ENCODE measurements around the gene NCBP2.

NCBP2 gene

GRCh38 chr3:196962930-196963630 lies 20.8 kb upstream of the NCBP2 start:
- H3K9me3 ChIP-seq, result no peaks in the 10 kb centered on the region
- no peak overlapping the region for H3K27ac ChIP-seq
- peaks cover 15% of the 10 kb centered on the region for H3K27me3 ChIP-seq
- H3K36me3 ChIP-seq, result no peaks in the 10 kb centered on the region
- no peak for TF ChIP-seq CTCF (IDR thresholded peaks at IDR 0.05)
- peaks cover 5 to 6% of the 10 kb centered on the region in 2 experiments for H3K4me1 ChIP-seq (ENCODE audit: control insufficient read depth in 1 of 2, insufficient read depth in 1 of 2, low read depth in 1 of 2, low read length in 1 of 2)
- no peak overlapping the region for H3K4me3 ChIP-seq (ENCODE audit: low read depth in 1 of 2, low read length in 1 of 2)

- TF ChIP-seq CTCF (IDR thresholded peaks at IDR 0.05), result no peak
- Histone ChIP-seq H3K4me1 (ENCODE audit: control insufficient read depth in 1 of 2, insufficient read depth in 1 of 2, low read depth in 1 of 2, low read length in 1 of 2) (no peaks in the 10 kb centered on the region), H3K36me3 (no peaks in the 10 kb centered on the region), H3K9me3 (no peaks in the 10 kb centered on the region), H3K4me3 (ENCODE audit: low read depth in 1 of 2, low read length in 1 of 2) (no peak overlapping the region), H3K27me3 (peaks cover 7% of the 10 kb centered on the region), H3K27ac (no peak overlapping the region)
These were observed 20.0 kb upstream of the NCBP2 start for GRCh38 chr3:196962108-196962929.

GRCh38 chr3:196954832-196955231 lies 12.5 kb upstream of the NCBP2 start:
- Histone ChIP-seq H3K36me3 (no peaks in the 10 kb centered on the region), H3K4me1 (ENCODE audit: control insufficient read depth in 1 of 2, insufficient read depth in 1 of 2, low read depth in 1 of 2, low read length in 1 of 2) (no peaks in the 10 kb centered on the region), H3K27ac (no peak overlapping the region), H3K9me3 (no peaks in the 10 kb centered on the region), H3K4me3 (ENCODE audit: low read depth in 1 of 2, low read length in 1 of 2) (no peak overlapping the region), H3K27me3 (no peaks in the 10 kb centered on the region)
- TF ChIP-seq CTCF (IDR thresholded peaks at IDR 0.05), result no peak

- Histone ChIP-seq H3K27ac (no peak overlapping the region), H3K9me3 (no peaks in the 10 kb centered on the region), H3K27me3 (no peaks in the 10 kb centered on the region), H3K4me3 (ENCODE audit: low read depth in 1 of 2, low read length in 1 of 2) (no peak overlapping the region), H3K36me3 (no peaks in the 10 kb centered on the region), H3K4me1 (ENCODE audit: control insufficient read depth in 1 of 2, insufficient read depth in 1 of 2, low read depth in 1 of 2, low read length in 1 of 2) (no peaks in the 10 kb centered on the region)
- no peak for TF ChIP-seq CTCF (IDR thresholded peaks at IDR 0.05)
These were observed 9.0 kb upstream of the NCBP2 start for GRCh38 chr3:196951371-196951770.

GRCh38 chr3:196949750-196950149 lies 7.4 kb upstream of the NCBP2 start:
- TF ChIP-seq CTCF (IDR thresholded peaks at IDR 0.05), result no peak
- Histone ChIP-seq H3K9me3 (no peaks in the 10 kb centered on the region), H3K27me3 (no peaks in the 10 kb centered on the region)

More at GRCh38 chr3:196949750-196950149, 7.4 kb upstream of the NCBP2 start:
- Histone ChIP-seq H3K36me3 (no peaks in the 10 kb centered on the region), H3K4me1 (ENCODE audit: control insufficient read depth in 1 of 2, insufficient read depth in 1 of 2, low read depth in 1 of 2, low read length in 1 of 2) (no peaks in the 10 kb centered on the region), H3K27ac (no peak overlapping the region), H3K4me3 (ENCODE audit: low read depth in 1 of 2, low read length in 1 of 2) (no peak overlapping the region)

All from neutrophil (primary cell).